HepG2 (cell line): ENCODE data around the gene CYP27B1. TPM values are rescaled to one million over a fixed set of nuclear protein-coding genes. Genes with fewer than 3 reads are reported as not detected.

ENCODE experiments used
- IRX3 ChIP-seq: sonication (generic); formaldehyde crosslinking; IDR thresholded peaks from 2 replicates; pipeline ENCODE4 v1.8.1; 2023; ENCODE audit warnings: mild to moderate bottlenecking, low read depth, missing genetic modification reagents, borderline replicate concordance
- KIAA2018 ChIP-seq: sonication (generic); formaldehyde crosslinking; IDR thresholded peaks from 2 replicates; pipeline ENCODE4 v1.5.0; 2020; ENCODE audit warnings: mild to moderate bottlenecking, missing genetic modification reagents, borderline replicate concordance
- NFKBIZ ChIP-seq: IDR thresholded peaks from 2 replicates; pipeline ENCODE4 v1.6.1; 2018; ENCODE audit warnings: missing genetic modification reagents, missing compliant biosample characterization
- NR2F2 ChIP-seq: IDR thresholded peaks from 2 replicates; pipeline ENCODE4 v1.6.1; 2012; ENCODE audit warnings: low read depth, inconsistent platforms, borderline replicate concordance
- SMAD3 ChIP-seq: sonication (generic); formaldehyde crosslinking; IDR thresholded peaks from 2 replicates; pipeline ENCODE4 v1.4.0; 2020; ENCODE audit warnings: missing genetic modification reagents
- TAF1 ChIP-seq: sonication (generic); formaldehyde crosslinking; IDR thresholded peaks from 2 replicates; pipeline ENCODE4 v1.4.0; 2020; ENCODE audit warnings: missing genetic modification reagents
- ZNF468 ChIP-seq: sonication (generic); formaldehyde crosslinking; IDR thresholded peaks from 2 replicates; pipeline ENCODE4 v1.8.0; 2022; ENCODE audit warnings: mild to moderate bottlenecking, moderate library complexity, missing genetic modification reagents
- ZNF776 ChIP-seq: sonication (generic); formaldehyde crosslinking; IDR thresholded peaks from 2 replicates; pipeline ENCODE4 v1.4.0; 2020; ENCODE audit warnings: mild to moderate bottlenecking, missing genetic modification reagents
- ZZZ3 ChIP-seq: sonication (generic); formaldehyde crosslinking; IDR thresholded peaks from 2 replicates; pipeline ENCODE4 v1.4.0; 2020; ENCODE audit warnings: missing genetic modification reagents, mild to moderate bottlenecking, borderline replicate concordance
- polyA plus RNA-seq, 8 experiments: library from polyadenylated mRNA; depleted of rRNA in 3 of 8; stranded (reverse) in 7 of 8; unstranded in 1 of 8; fragments of >200 nt; fragmentation: Illumina TruSeq in 4 of 8; extraction: Trizol in 4 of 8; gene quantifications; 2 replicates each; pipeline versions ENCODE4 v1.2.1 to v1.2.3, GENCODE V29; 2011 to 2016; ENCODE audit warnings: low read depth in 4 of 8, missing spikeins in 1 of 8, mixed read lengths in 1 of 8; ENCODE audit not compliant: insufficient read depth in 1 of 8
- total RNA-seq, 5 experiments: library from RNA; depleted of rRNA; stranded (reverse); fragments of >200 nt; fragmentation: Illumina TruSeq; extraction: Trizol; gene quantifications; 2 replicates each; pipeline ENCODE4 v1.2.3, GENCODE V29; 2016; ENCODE audit warnings: low read depth in 1 of 5
- TF ChIP-seq, protein P1 (sequence below): sonication (generic); formaldehyde crosslinking; IDR thresholded peaks from 2 replicates; pipeline ENCODE4 v1.4.0; 2020; ENCODE audit warnings: missing genetic modification reagents
- TF ChIP-seq, protein P2 (sequence below): IDR thresholded peaks from 2 replicates; pipeline ENCODE4 v1.6.1; 2012; ENCODE audit warnings: inconsistent platforms
- TF ChIP-seq, protein P3 (sequence below): sonication (generic); formaldehyde crosslinking; conservative IDR thresholded peaks from 2 replicates; pipeline ENCODE4 v1.8.0; 2022; ENCODE audit warnings: low read depth, missing genetic modification reagents

The CYP27B1 gene
- total and polyA plus RNA-seq, 2 of the 13 experiments (the other 11 are each of a cell fraction or from before 2014, with no cell fraction given): 2.3 to 3.0 TPM

- TF ChIP-seq, protein P1, sequence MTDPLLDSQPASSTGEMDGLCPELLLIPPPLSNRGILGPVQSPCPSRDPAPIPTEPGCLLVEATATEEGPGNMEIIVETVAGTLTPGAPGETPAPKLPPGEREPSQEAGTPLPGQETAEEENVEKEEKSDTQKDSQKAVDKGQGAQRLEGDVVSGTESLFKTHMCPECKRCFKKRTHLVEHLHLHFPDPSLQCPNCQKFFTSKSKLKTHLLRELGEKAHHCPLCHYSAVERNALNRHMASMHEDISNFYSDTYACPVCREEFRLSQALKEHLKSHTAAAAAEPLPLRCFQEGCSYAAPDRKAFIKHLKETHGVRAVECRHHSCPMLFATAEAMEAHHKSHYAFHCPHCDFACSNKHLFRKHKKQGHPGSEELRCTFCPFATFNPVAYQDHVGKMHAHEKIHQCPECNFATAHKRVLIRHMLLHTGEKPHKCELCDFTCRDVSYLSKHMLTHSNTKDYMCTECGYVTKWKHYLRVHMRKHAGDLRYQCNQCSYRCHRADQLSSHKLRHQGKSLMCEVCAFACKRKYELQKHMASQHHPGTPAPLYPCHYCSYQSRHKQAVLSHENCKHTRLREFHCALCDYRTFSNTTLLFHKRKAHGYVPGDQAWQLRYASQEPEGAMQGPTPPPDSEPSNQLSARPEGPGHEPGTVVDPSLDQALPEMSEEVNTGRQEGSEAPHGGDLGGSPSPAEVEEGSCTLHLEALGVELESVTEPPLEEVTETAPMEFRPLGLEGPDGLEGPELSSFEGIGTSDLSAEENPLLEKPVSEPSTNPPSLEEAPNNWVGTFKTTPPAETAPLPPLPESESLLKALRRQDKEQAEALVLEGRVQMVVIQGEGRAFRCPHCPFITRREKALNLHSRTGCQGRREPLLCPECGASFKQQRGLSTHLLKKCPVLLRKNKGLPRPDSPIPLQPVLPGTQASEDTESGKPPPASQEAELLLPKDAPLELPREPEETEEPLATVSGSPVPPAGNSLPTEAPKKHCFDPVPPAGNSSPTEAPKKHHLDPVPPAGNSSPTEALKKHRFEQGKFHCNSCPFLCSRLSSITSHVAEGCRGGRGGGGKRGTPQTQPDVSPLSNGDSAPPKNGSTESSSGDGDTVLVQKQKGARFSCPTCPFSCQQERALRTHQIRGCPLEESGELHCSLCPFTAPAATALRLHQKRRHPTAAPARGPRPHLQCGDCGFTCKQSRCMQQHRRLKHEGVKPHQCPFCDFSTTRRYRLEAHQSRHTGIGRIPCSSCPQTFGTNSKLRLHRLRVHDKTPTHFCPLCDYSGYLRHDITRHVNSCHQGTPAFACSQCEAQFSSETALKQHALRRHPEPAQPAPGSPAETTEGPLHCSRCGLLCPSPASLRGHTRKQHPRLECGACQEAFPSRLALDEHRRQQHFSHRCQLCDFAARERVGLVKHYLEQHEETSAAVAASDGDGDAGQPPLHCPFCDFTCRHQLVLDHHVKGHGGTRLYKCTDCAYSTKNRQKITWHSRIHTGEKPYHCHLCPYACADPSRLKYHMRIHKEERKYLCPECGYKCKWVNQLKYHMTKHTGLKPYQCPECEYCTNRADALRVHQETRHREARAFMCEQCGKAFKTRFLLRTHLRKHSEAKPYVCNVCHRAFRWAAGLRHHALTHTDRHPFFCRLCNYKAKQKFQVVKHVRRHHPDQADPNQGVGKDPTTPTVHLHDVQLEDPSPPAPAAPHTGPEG (CRISPR knock-in tag): 0 out of 2 replicates have a peak, but pooled peaks have one; percentile 32
- TF ChIP-seq, protein P2, sequence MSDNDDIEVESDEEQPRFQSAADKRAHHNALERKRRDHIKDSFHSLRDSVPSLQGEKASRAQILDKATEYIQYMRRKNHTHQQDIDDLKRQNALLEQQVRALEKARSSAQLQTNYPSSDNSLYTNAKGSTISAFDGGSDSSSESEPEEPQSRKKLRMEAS: no peak
- TF ChIP-seq, protein P3, sequence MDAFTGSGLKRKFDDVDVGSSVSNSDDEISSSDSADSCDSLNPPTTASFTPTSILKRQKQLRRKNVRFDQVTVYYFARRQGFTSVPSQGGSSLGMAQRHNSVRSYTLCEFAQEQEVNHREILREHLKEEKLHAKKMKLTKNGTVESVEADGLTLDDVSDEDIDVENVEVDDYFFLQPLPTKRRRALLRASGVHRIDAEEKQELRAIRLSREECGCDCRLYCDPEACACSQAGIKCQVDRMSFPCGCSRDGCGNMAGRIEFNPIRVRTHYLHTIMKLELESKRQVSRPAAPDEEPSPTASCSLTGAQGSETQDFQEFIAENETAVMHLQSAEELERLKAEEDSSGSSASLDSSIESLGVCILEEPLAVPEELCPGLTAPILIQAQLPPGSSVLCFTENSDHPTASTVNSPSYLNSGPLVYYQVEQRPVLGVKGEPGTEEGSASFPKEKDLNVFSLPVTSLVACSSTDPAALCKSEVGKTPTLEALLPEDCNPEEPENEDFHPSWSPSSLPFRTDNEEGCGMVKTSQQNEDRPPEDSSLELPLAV: no peak
- no peak for TF ChIP-seq KIAA2018 (CRISPR knock-in tag)
- no peak for TF ChIP-seq ZNF468 (CRISPR knock-in tag)
- peak; percentile 6; the same call in 1 of the 2 replicates for TF ChIP-seq TAF1 (CRISPR knock-in tag)
- TF ChIP-seq ZZZ3 (CRISPR knock-in tag): 0 out of 2 replicates have a peak, but pooled peaks have one; percentile 3
- no peak for TF ChIP-seq NR2F2
- no peak for TF ChIP-seq NFKBIZ (CRISPR knock-in tag)
- 0 out of 2 replicates have a peak, but pooled peaks have one; percentile 6 for TF ChIP-seq ZNF776 (CRISPR knock-in tag)
- no peak for TF ChIP-seq IRX3
- TF ChIP-seq SMAD3 (CRISPR knock-in tag): peak; percentile 16; the same call in 1 of the 2 replicates
These were observed 22.6 kb downstream of the CYP27B1 start (continued) for GRCh38 chr12:57744194-57744776.
